Measurements from ENCODE around the gene LSG1. TPM values are rescaled to one million over a fixed set of nuclear protein-coding genes. Genes with fewer than 3 reads are reported as not detected.

Gene LSG1
- total and polyA plus RNA-seq, 2 experiments from 2014 or later: 49.2 to 57.1 TPM

DNA sequence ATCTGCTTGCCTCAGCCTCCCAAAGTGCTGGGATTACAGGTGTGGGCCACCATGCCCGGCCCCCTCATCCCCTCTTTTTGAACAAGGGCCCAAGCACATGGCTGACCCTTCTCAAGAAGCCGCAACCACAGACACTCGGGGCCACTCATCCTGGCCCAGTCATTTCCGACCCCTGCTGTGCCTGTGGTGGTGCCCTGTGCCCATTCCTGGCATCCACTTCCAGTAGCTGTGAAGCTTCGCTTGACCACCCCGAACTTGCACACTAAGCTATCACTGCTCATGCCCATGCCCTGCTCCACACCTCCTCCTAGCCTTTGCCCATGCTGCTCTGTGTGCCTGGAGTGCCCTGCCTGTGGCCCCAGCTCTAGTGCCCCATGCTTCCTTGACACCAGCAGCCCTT, 47.0 kb downstream of the LSG1 start (continued):
- TF ChIP-seq, protein P1, sequence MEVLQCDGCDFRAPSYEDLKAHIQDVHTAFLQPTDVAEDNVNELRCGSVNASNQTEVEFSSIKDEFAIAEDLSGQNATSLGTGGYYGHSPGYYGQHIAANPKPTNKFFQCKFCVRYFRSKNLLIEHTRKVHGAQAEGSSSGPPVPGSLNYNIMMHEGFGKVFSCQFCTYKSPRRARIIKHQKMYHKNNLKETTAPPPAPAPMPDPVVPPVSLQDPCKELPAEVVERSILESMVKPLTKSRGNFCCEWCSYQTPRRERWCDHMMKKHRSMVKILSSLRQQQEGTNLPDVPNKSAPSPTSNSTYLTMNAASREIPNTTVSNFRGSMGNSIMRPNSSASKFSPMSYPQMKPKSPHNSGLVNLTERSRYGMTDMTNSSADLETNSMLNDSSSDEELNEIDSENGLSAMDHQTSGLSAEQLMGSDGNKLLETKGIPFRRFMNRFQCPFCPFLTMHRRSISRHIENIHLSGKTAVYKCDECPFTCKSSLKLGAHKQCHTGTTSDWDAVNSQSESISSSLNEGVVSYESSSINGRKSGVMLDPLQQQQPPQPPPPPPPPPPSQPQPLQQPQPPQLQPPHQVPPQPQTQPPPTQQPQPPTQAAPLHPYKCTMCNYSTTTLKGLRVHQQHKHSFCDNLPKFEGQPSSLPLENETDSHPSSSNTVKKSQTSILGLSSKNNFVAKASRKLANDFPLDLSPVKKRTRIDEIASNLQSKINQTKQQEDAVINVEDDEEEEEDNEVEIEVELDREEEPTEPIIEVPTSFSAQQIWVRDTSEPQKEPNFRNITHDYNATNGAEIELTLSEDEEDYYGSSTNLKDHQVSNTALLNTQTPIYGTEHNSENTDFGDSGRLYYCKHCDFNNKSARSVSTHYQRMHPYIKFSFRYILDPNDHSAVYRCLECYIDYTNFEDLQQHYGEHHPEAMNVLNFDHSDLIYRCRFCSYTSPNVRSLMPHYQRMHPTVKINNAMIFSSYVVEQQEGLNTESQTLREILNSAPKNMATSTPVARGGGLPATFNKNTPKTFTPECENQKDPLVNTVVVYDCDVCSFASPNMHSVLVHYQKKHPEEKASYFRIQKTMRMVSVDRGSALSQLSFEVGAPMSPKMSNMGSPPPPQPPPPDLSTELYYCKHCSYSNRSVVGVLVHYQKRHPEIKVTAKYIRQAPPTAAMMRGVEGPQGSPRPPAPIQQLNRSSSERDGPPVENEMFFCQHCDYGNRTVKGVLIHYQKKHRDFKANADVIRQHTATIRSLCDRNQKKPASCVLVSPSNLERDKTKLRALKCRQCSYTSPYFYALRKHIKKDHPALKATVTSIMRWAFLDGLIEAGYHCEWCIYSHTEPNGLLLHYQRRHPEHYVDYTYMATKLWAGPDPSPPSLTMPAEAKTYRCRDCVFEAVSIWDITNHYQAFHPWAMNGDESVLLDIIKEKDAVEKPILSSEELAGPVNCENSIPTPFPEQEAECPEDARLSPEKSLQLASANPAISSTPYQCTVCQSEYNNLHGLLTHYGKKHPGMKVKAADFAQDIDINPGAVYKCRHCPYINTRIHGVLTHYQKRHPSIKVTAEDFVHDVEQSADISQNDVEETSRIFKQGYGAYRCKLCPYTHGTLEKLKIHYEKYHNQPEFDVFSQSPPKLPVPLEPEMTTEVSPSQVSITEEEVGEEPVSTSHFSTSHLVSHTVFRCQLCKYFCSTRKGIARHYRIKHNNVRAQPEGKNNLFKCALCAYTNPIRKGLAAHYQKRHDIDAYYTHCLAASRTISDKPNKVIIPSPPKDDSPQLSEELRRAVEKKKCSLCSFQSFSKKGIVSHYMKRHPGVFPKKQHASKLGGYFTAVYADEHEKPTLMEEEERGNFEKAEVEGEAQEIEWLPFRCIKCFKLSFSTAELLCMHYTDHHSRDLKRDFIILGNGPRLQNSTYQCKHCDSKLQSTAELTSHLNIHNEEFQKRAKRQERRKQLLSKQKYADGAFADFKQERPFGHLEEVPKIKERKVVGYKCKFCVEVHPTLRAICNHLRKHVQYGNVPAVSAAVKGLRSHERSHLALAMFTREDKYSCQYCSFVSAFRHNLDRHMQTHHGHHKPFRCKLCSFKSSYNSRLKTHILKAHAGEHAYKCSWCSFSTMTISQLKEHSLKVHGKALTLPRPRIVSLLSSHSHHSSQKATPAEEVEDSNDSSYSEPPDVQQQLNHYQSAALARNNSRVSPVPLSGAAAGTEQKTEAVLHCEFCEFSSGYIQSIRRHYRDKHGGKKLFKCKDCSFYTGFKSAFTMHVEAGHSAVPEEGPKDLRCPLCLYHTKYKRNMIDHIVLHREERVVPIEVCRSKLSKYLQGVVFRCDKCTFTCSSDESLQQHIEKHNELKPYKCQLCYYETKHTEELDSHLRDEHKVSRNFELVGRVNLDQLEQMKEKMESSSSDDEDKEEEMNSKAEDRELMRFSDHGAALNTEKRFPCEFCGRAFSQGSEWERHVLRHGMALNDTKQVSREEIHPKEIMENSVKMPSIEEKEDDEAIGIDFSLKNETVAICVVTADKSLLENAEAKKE (CRISPR knock-in tag; IDR thresholded peaks at IDR 0.05): no peak
- no peak for TF ChIP-seq CREB1 (CRISPR knock-in tag; IDR thresholded peaks at IDR 0.05; ENCODE audit: low read depth)
- no peak for TF ChIP-seq STAT1 (IDR thresholded peaks at IDR 0.05; ENCODE audit: unreplicated experiment)
- no peak for TF ChIP-seq EZH2 (IDR thresholded peaks at IDR 0.05; ENCODE audit: low read depth, unreplicated experiment)

DNA sequence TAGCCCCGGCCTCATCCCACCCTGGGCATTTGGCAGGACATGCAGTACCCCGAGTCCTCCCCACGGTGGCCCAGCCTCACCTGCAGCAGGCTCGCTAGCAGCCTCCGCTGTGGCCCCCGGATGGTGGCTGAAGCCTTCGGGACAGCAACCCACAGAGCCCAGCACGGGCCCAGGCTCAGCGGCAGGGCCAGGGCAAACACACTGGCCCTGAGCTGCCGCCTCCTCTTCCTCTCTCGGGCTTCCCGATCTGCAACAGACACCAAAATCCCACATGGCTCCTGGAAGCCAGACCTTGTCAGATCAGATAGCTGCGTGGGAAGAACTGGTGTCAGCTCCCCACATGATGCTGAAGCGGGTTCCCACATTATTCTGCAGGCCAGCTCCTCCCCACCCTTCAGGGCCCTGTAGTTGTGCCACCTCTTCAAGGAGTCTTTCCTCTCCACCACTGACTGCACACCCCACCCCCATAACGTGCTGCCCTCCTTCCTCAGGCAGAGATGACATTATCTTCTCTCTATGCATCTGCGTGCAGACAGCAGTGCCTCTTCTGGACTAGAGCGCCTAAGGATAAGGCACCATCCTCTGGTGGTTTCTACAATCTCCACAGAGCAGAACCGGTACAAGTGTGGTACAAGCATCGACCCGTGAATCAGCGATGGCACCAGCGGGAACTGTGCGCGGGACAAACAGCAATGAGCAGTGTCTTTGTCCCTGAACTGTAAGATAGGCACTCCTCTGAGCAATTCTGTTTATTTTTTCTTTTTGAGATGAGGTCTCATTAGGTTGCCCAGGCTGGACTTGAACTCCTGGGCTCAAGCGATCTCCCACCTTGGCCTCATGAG, 48.3 kb downstream of the LSG1 start:
- H3K9me2 ChIP-seq (ENCODE audit: insufficient read depth): no peaks in the 10 kb centered on the region
- H3F3A ChIP-seq (replicated peaks; ENCODE audit: low read depth): no peaks in the 10 kb centered on the region
- no peak overlapping the region for H3K4me2 ChIP-seq
- no peaks in the 10 kb centered on the region; the same call in 1 of the 2 replicates for H4K20me1 ChIP-seq (replicated peaks; ENCODE audit: insufficient read depth)
- ATAC-seq: peak; percentile 80
- Mint-ChIP-seq H3K4me1 (peaks cover 4% of the 10 kb centered on the region; the same call in 2 of the 3 replicates), H3K36me3 (ENCODE audit: low read depth) (peaks cover 26% of the 10 kb centered on the region), H3K4me3 (no peak overlapping the region), H3K27ac (peak overlapping the region; percentile 24; the same call in 1 of the 2 replicates), H3K9me3 (peaks cover 9% of the 10 kb centered on the region), H3K27me3 (ENCODE audit: insufficient read depth, low read depth, poor library complexity) (peaks cover 2% of the 10 kb centered on the region)
- no peaks in the 10 kb centered on the region for H3K4me1 ChIP-seq (ENCODE audit: insufficient read depth)
- peak; percentile 41 for DNase-seq (ENCODE audit: low spot score)
- no peaks in the 10 kb centered on the region for H3K27me3 ChIP-seq (ENCODE audit: insufficient read depth)
- H3K36me3 ChIP-seq (ENCODE audit: insufficient read depth): no peaks in the 10 kb centered on the region; the same call in 1 of the 2 replicates
- TF ChIP-seq NANOG (IDR thresholded peaks at IDR 0.05; ENCODE audit: borderline replicate concordance): no peak
- TF ChIP-seq, protein P2, sequence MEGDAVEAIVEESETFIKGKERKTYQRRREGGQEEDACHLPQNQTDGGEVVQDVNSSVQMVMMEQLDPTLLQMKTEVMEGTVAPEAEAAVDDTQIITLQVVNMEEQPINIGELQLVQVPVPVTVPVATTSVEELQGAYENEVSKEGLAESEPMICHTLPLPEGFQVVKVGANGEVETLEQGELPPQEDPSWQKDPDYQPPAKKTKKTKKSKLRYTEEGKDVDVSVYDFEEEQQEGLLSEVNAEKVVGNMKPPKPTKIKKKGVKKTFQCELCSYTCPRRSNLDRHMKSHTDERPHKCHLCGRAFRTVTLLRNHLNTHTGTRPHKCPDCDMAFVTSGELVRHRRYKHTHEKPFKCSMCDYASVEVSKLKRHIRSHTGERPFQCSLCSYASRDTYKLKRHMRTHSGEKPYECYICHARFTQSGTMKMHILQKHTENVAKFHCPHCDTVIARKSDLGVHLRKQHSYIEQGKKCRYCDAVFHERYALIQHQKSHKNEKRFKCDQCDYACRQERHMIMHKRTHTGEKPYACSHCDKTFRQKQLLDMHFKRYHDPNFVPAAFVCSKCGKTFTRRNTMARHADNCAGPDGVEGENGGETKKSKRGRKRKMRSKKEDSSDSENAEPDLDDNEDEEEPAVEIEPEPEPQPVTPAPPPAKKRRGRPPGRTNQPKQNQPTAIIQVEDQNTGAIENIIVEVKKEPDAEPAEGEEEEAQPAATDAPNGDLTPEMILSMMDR (conservative IDR thresholded peaks at IDR 0.05; ENCODE audit: low read depth in 2 of 2): peak in 1 of 2 experiments; percentile 22; a peak in 1 of 4 replicates
- no peak overlapping the region for H2AFZ ChIP-seq
- H3K79me2 ChIP-seq (replicated peaks; ENCODE audit: insufficient read depth): no peaks in the 10 kb centered on the region
- no peak overlapping the region for H3K27ac ChIP-seq (ENCODE audit: low read depth)
- H3K4me3 ChIP-seq: no peak overlapping the region
